ENCODE data around the gene HNRNPA2B1. TPM values are rescaled to one million over a fixed set of nuclear protein-coding genes. Genes with fewer than 3 reads are reported as not detected.

Gene HNRNPA2B1
- polyA plus RNA-seq, 1 of the 3 experiments (the other 2 are of a cell fraction), result 483 TPM

GRCh38 chr7:26227987-26228386, 27.4 kb upstream of the HNRNPA2B1 start:
- no peak for DNase-seq
- Histone ChIP-seq H3K4me2 (no peak overlapping the region), H3K9me3 (no peaks in the 10 kb centered on the region), H3K4me1 (ENCODE audit: control insufficient read depth in 1 of 2, insufficient read depth in 2 of 2, low read depth in 1 of 2, low read length in 1 of 2) (no peaks in the 10 kb centered on the region), H3K27me3 (ENCODE audit: insufficient read depth) (peaks cover 25% of the 10 kb centered on the region), H3K36me3 (replicated peaks in 1 of 2; ENCODE audit: control insufficient read depth in 1 of 2, insufficient read depth in 2 of 2, low read length in 1 of 2) (no peaks in the 10 kb centered on the region), H3F3A (replicated peaks; ENCODE audit: insufficient read depth) (no peaks in the 10 kb centered on the region), H3K4me3 (ENCODE audit: low read depth in 2 of 2, low read length in 1 of 2) (no peak overlapping the region), H2AFZ (ENCODE audit: low read depth) (no peak overlapping the region), H3K79me2 (ENCODE audit: insufficient read depth) (no peaks in the 10 kb centered on the region), H3K9ac (no peak overlapping the region), H3K27ac (ENCODE audit: low read depth in 2 of 2, low read length in 1 of 2) (no peak overlapping the region), H4K20me1 (ENCODE audit: insufficient read depth) (no peaks in the 10 kb centered on the region), H3K9me2 (no peaks in the 10 kb centered on the region)
- ChIA-PET CTCF (interaction anchor here (0.9 to 1.5 kb wide), 2 partner anchors 137 to 142 kb away, joined by 3 to 4 read pairs; no protein-coding TSS in a partner anchor), POLR2A (no interaction called here)
- WGBS (ENCODE audit: low lambda C conversion rate), result 67% methylated on average over 2 of the region's 2 CpGs
- TF ChIP-seq JUND (IDR thresholded peaks at IDR 0.05) (no peak), YY1 (IDR thresholded peaks at IDR 0.05; ENCODE audit: low read depth) (no peak), GABPA (IDR thresholded peaks at IDR 0.05; ENCODE audit: low read depth) (no peak), NRF1 (IDR thresholded peaks at IDR 0.05; ENCODE audit: low read depth, low read length) (no peak), MXI1 (IDR thresholded peaks at IDR 0.05; ENCODE audit: low read depth, low read length) (no peak), POLR2AphosphoS5 (IDR thresholded peaks at IDR 0.05; ENCODE audit: low read depth, low read length) (no peak)

GRCh38 chr7:26224359-26224758, 23.8 kb upstream of the HNRNPA2B1 start:
- H3K36me3 ChIP-seq (replicated peaks in 1 of 2; ENCODE audit: control insufficient read depth in 1 of 2, insufficient read depth in 2 of 2, low read length in 1 of 2), result no peaks in the 10 kb centered on the region
- H4K20me1 ChIP-seq (ENCODE audit: insufficient read depth), result no peaks in the 10 kb centered on the region
- no peaks in the 10 kb centered on the region for H3F3A ChIP-seq (replicated peaks; ENCODE audit: insufficient read depth)
- no peaks in the 10 kb centered on the region for H3K4me1 ChIP-seq (ENCODE audit: control insufficient read depth in 1 of 2, insufficient read depth in 2 of 2, low read depth in 1 of 2, low read length in 1 of 2)
- no peak overlapping the region for H3K4me2 ChIP-seq
- no peak overlapping the region for H3K9ac ChIP-seq
- H3K4me3 ChIP-seq (ENCODE audit: low read depth in 2 of 2, low read length in 1 of 2), result no peak overlapping the region
- peaks cover 22% of the 10 kb centered on the region for H3K27me3 ChIP-seq (ENCODE audit: insufficient read depth)
- no peak overlapping the region for H2AFZ ChIP-seq (ENCODE audit: low read depth)
- H3K9me3 ChIP-seq, result no peaks in the 10 kb centered on the region
- 56% methylated on average over 5 of the region's 5 CpGs for WGBS (ENCODE audit: low lambda C conversion rate)
- H3K9me2 ChIP-seq, result no peaks in the 10 kb centered on the region
- CTCF ChIA-PET, result interaction anchor here (1.0 kb wide), 1 partner anchor 8 kb away, joined by 3 read pairs; no protein-coding TSS in a partner anchor
- TF ChIP-seq USF1 (IDR thresholded peaks at IDR 0.05; ENCODE audit: borderline replicate concordance, low read depth) (no peak), GABPA (IDR thresholded peaks at IDR 0.05; ENCODE audit: low read depth) (no peak)
- no peaks in the 10 kb centered on the region for H3K79me2 ChIP-seq (ENCODE audit: insufficient read depth)
- no peak overlapping the region for H3K27ac ChIP-seq (ENCODE audit: low read depth in 2 of 2, low read length in 1 of 2)
- no peak for DNase-seq
- POLR2A ChIA-PET, result no interaction called here

- Histone ChIP-seq H3K36me3 (replicated peaks in 1 of 2; ENCODE audit: control insufficient read depth in 1 of 2, insufficient read depth in 2 of 2, low read length in 1 of 2) (peaks cover 23 to 26% of the 10 kb centered on the region in 2 experiments), H3K9ac (no peak overlapping the region), H3F3A (replicated peaks; ENCODE audit: insufficient read depth) (peaks cover 26% of the 10 kb centered on the region), H2AFZ (ENCODE audit: low read depth) (no peak overlapping the region), H3K9me3 (no peaks in the 10 kb centered on the region), H3K9me2 (no peaks in the 10 kb centered on the region), H4K20me1 (ENCODE audit: insufficient read depth) (peaks cover 8% of the 10 kb centered on the region), H3K79me2 (ENCODE audit: insufficient read depth) (peaks cover 7% of the 10 kb centered on the region; the same call in 1 of the 2 replicates), H3K4me1 (ENCODE audit: control insufficient read depth in 1 of 2, insufficient read depth in 2 of 2, low read depth in 1 of 2, low read length in 1 of 2) (no peaks in the 10 kb centered on the region), H3K4me2 (no peak overlapping the region), H3K27me3 (ENCODE audit: insufficient read depth) (no peaks in the 10 kb centered on the region), H3K4me3 (ENCODE audit: low read depth in 2 of 2, low read length in 1 of 2) (no peak overlapping the region), H3K27ac (ENCODE audit: low read depth in 2 of 2, low read length in 1 of 2) (no peak overlapping the region)
- CTCF ChIA-PET, result interaction anchor here (1.1 to 2.3 kb wide), 2 partner anchors 9 to 17 kb away, joined by 3 to 8 read pairs; no protein-coding TSS in a partner anchor
- WGBS (ENCODE audit: low lambda C conversion rate), result 83% methylated on average over 2 of the region's 2 CpGs
- POLR2A ChIA-PET, result no interaction called here
- TF ChIP-seq GATA2 (CRISPR knock-in tag; IDR thresholded peaks at IDR 0.05) (no peak), MAX (IDR thresholded peaks at IDR 0.05; ENCODE audit: low read depth) (no peak), POLR2AphosphoS5 (IDR thresholded peaks at IDR 0.05; ENCODE audit: low read depth, low read length) (no peak), USF1 (IDR thresholded peaks at IDR 0.05; ENCODE audit: borderline replicate concordance, low read depth) (no peak), EP300 (IDR thresholded peaks at IDR 0.05; ENCODE audit: borderline replicate concordance in 1 of 2, low read depth in 1 of 2, low read length in 1 of 2) (no peak), IRF3 (IDR thresholded peaks at IDR 0.05; ENCODE audit: low read depth, low read length) (no peak)
- no peak for DNase-seq
Observed at GRCh38 chr7:26216049-26216448, 15.5 kb upstream of the HNRNPA2B1 start.
